SK-N-SH (cell line): ENCODE results near the gene C1orf226. TPM values are rescaled to one million over a fixed set of nuclear protein-coding genes. Genes with fewer than 3 reads are reported as not detected.

Source experiments
- CTCF ChIA-PET: fragments of 300-600, 350-600 bp; formaldehyde crosslinking; extraction: SDS; loops from one replicate; lab custom pipeline; 2021; lab: Yijun Ruan, JAX
- POLR2A ChIA-PET: fragments of 350-600 bp; sonication (Branson Sonifier 250); formaldehyde crosslinking; extraction: SDS; loops from one replicate; lab custom pipeline; 2020; ENCODE audit warnings: antibody characterized with exemption, inconsistent platforms; lab: Yijun Ruan, JAX
- DNase-seq: peaks from one replicate; pipeline ENCODE4 v3.0.0; 2012
- H2AFZ ChIP-seq: fragments of 200-600 bp; sonication (generic); 2 replicates; pipeline ENCODE4 v1.8.1; 2016; ENCODE audit warnings: antibody characterized with exemption, mild to moderate bottlenecking, low read depth
- H3F3A ChIP-seq: fragments of 200-600 bp; sonication (generic); replicated peaks from 2 replicates; pipeline ENCODE3; 2016; ENCODE audit warnings: antibody characterized with exemption, mild to moderate bottlenecking; ENCODE audit not compliant: insufficient read depth
- H3K27ac ChIP-seq, 2 experiments: fragments of 200-500 bp in 1 of 2; fragments of 200-600 bp in 1 of 2; sonication (Bioruptor generic) in 1 of 2; sonication (generic), shearing (Covaris generic) in 1 of 2; 2 replicates each; pipeline versions ENCODE4 v1.5.1 to v1.6.1; 2014 to 2016; ENCODE audit warnings: low read depth in 2 of 2, inconsistent platforms in 1 of 2, low read length in 1 of 2, mild to moderate bottlenecking in 1 of 2, mixed read lengths in 1 of 2
- H3K27me3 ChIP-seq: fragments of 200-600 bp; sonication (generic), shearing (Covaris generic); 2 replicates; pipeline ENCODE4 v1.6.1; 2016; ENCODE audit warnings: mixed run types; ENCODE audit not compliant: insufficient read depth
- H3K36me3 ChIP-seq, 2 experiments: fragments of 200-500 bp in 1 of 2; fragments of 200-600 bp in 1 of 2; sonication (Bioruptor generic) in 1 of 2; sonication (generic) in 1 of 2; replicated peaks in 1 of 2; 2 replicates each; pipeline versions ENCODE3 to v1.5.1; 2014 to 2016; ENCODE audit warnings: low read length in 1 of 2, mild to moderate bottlenecking in 1 of 2; ENCODE audit not compliant: insufficient read depth in 2 of 2, control insufficient read depth in 1 of 2
- H3K4me1 ChIP-seq, 2 experiments: fragments of 200-500 bp in 1 of 2; fragments of 200-600 bp in 1 of 2; sonication (Bioruptor generic) in 1 of 2; sonication (generic), shearing (Covaris generic) in 1 of 2; 2 replicates each; pipeline versions ENCODE4 v1.5.1 to v1.6.1; 2014 to 2016; ENCODE audit warnings: low read depth in 1 of 2, low read length in 1 of 2, mixed run types in 1 of 2; ENCODE audit not compliant: insufficient read depth in 2 of 2, control insufficient read depth in 1 of 2
- H3K4me2 ChIP-seq: fragments of 200-600 bp; sonication (generic), shearing (Covaris generic); 2 replicates; pipeline ENCODE4 v1.6.1; 2017; ENCODE audit warnings: mixed run types
- H3K4me3 ChIP-seq, 2 experiments: fragments of 200-500 bp in 1 of 2; fragments of 200-600 bp in 1 of 2; sonication (Bioruptor generic) in 1 of 2; sonication (generic), shearing (Covaris generic) in 1 of 2; 2 replicates each; pipeline versions ENCODE4 v1.5.1 to v1.8.1; 2014 to 2016; ENCODE audit warnings: low read depth in 2 of 2, inconsistent platforms in 1 of 2, low read length in 1 of 2, mild to moderate bottlenecking in 1 of 2, mixed read lengths in 1 of 2, moderate library complexity in 1 of 2
- H3K79me2 ChIP-seq: fragments of 200-600 bp; sonication (generic); 2 replicates; pipeline ENCODE4 v1.8.1; 2017; ENCODE audit warnings: mild to moderate bottlenecking; ENCODE audit not compliant: insufficient read depth
- H3K9ac ChIP-seq: fragments of 200-600 bp; sonication (generic); 2 replicates; pipeline ENCODE4 v1.6.1; 2017; ENCODE audit warnings: mixed run types
- H3K9me2 ChIP-seq: fragments of 200-600 bp; sonication (generic); 2 replicates; pipeline ENCODE4 v1.6.1; 2017; ENCODE audit warnings: mixed run types
- H3K9me3 ChIP-seq: fragments of 200-600 bp; sonication (generic); 2 replicates; pipeline ENCODE4 v1.6.1; 2017; ENCODE audit warnings: mixed run types, mild to moderate bottlenecking, moderate library complexity
- H4K20me1 ChIP-seq: fragments of 200-600 bp; sonication (generic); 2 replicates; pipeline ENCODE4 v1.6.1; 2017; ENCODE audit warnings: mild to moderate bottlenecking, mixed run types; ENCODE audit not compliant: insufficient read depth
- CTCF ChIP-seq: fragments of 200-600 bp; sonication (generic); IDR thresholded peaks from 2 replicates; pipeline ENCODE4 v1.6.1; 2017; ENCODE audit warnings: antibody characterized with exemption, mild to moderate bottlenecking, moderate library complexity
- ELF1 ChIP-seq: IDR thresholded peaks from 2 replicates; pipeline ENCODE4 v1.4.0; 2012
- EP300 ChIP-seq, 2 experiments: IDR thresholded peaks; 2 replicates each; pipeline versions ENCODE4 v1.4.0 to v1.6.1; 2012; ENCODE audit warnings: borderline replicate concordance in 1 of 2, low read depth in 1 of 2, low read length in 1 of 2
- FOSL2 ChIP-seq: IDR thresholded peaks from 2 replicates; pipeline ENCODE4 v1.4.0; 2012; ENCODE audit warnings: low read depth, mild to moderate bottlenecking, moderate library complexity, borderline replicate concordance
- FOXJ3 ChIP-seq: sonication (generic); formaldehyde crosslinking; IDR thresholded peaks from 2 replicates; pipeline ENCODE4 v1.5.1; 2020; ENCODE audit warnings: mild to moderate bottlenecking, missing genetic modification reagents
- FOXM1 ChIP-seq: IDR thresholded peaks from 2 replicates; pipeline ENCODE4 v1.4.0; 2012; ENCODE audit warnings: low read depth, mild to moderate bottlenecking
- GATA2 ChIP-seq: sonication (generic); formaldehyde crosslinking; IDR thresholded peaks from 2 replicates; pipeline ENCODE4 v1.5.0; 2020; ENCODE audit warnings: mild to moderate bottlenecking, missing genetic modification reagents
- MAX ChIP-seq: IDR thresholded peaks from 2 replicates; pipeline ENCODE4 v1.4.0; 2012; ENCODE audit warnings: low read depth
- MEF2A ChIP-seq: IDR thresholded peaks from 2 replicates; pipeline ENCODE4 v1.4.0; 2012; ENCODE audit warnings: low read depth, borderline replicate concordance
- NFIC ChIP-seq: IDR thresholded peaks from 2 replicates; pipeline ENCODE4 v1.4.0; 2012; ENCODE audit warnings: borderline replicate concordance
- NRF1 ChIP-seq: IDR thresholded peaks from 2 replicates; pipeline ENCODE4 v1.6.1; 2012; ENCODE audit warnings: low read depth, mild to moderate bottlenecking, low read length
- POLR2AphosphoS5 ChIP-seq: IDR thresholded peaks from 2 replicates; pipeline ENCODE4 v1.6.1; 2012; ENCODE audit warnings: low read depth, low read length
- RAD21 ChIP-seq: IDR thresholded peaks from 2 replicates; pipeline ENCODE4 v1.6.1; 2012; ENCODE audit warnings: mild to moderate bottlenecking, low read length
- REST ChIP-seq: IDR thresholded peaks from 2 replicates; pipeline ENCODE4 v1.6.1; 2012; ENCODE audit warnings: mild to moderate bottlenecking, low read depth, low read length, moderate library complexity
- RXRA ChIP-seq: IDR thresholded peaks from 2 replicates; pipeline ENCODE4 v1.4.0; 2012; ENCODE audit warnings: low read depth, mild to moderate bottlenecking, borderline replicate concordance
- SIN3A ChIP-seq: IDR thresholded peaks from 2 replicates; pipeline ENCODE4 v1.6.1; 2012; ENCODE audit warnings: low read depth, mild to moderate bottlenecking, low read length, moderate library complexity, borderline replicate concordance
- SMC3 ChIP-seq: IDR thresholded peaks from 2 replicates; pipeline ENCODE4 v1.6.1; 2012; ENCODE audit warnings: low read depth, low read length, improper control_type of control experiment
- TAF1 ChIP-seq: IDR thresholded peaks from 2 replicates; pipeline ENCODE4 v1.6.1; 2012; ENCODE audit warnings: low read depth, mild to moderate bottlenecking, low read length, moderate library complexity, borderline replicate concordance
- USF1 ChIP-seq: IDR thresholded peaks from 2 replicates; pipeline ENCODE4 v1.4.0; 2012; ENCODE audit warnings: low read depth, borderline replicate concordance
- USF2 ChIP-seq: fragments of 150-350 bp; IDR thresholded peaks from 2 replicates; pipeline ENCODE4 v1.6.1; 2017; ENCODE audit warnings: antibody characterized with exemption, low read length, low read depth, borderline replicate concordance
- WGBS: methylation state at CpG from one replicate; pipeline ENCODE4 v1.1.6; 2017; ENCODE audit warnings: low lambda C conversion rate; 5-methylcytosine and 5-hydroxymethylcytosine counted together
- polyA plus RNA-seq, 3 experiments: library from polyadenylated mRNA; depleted of rRNA; stranded (reverse); fragments of >200 nt; gene quantifications; 2 replicates each; pipeline ENCODE4 v1.2.3, GENCODE V29; 2012

Gene C1orf226
- polyA plus RNA-seq, 1 of the 3 experiments (the other 2 are of a cell fraction), result 0.03 TPM

- no peak for DNase-seq
- TF ChIP-seq CTCF (no peak), SMC3 (no peak), GATA2 (no peak), USF1 (no peak), TAF1 (no peak), POLR2AphosphoS5 (no peak), FOSL2 (no peak), MEF2A (no peak), NRF1 (no peak), ELF1 (no peak), REST (no peak), MAX (no peak), FOXJ3 (CRISPR knock-in tag) (no peak), EP300 (IDR thresholded peaks at IDR 0.05; ENCODE audit: borderline replicate concordance in 1 of 2, low read depth in 1 of 2, low read length in 1 of 2) (no peak), FOXM1 (no peak), SIN3A (no peak), USF2 (no peak), RXRA (no peak), NFIC (no peak), RAD21 (no peak)
- Histone ChIP-seq H3K9me2 (no peaks in the 10 kb centered on the region), H2AFZ (no peak overlapping the region), H4K20me1 (no peaks in the 10 kb centered on the region), H3K27ac (no peak overlapping the region), H3K4me1 (no peaks in the 10 kb centered on the region), H3K9ac (no peak overlapping the region), H3K79me2 (no peaks in the 10 kb centered on the region), H3K36me3 (no peaks in the 10 kb centered on the region), H3K4me2 (no peak overlapping the region), H3K9me3 (no peaks in the 10 kb centered on the region), H3K27me3 (no peaks in the 10 kb centered on the region), H3K4me3 (no peak overlapping the region), H3F3A (no peaks in the 10 kb centered on the region)
- ChIA-PET CTCF (interaction anchor here (0.7 to 1.1 kb wide), 3 partner anchors 13 to 304 kb away, joined by 3 to 5 read pairs (median 3); no protein-coding TSS in a partner anchor), POLR2A (no interaction called here)
- 56% methylated on average over 10 of the region's 10 CpGs for WGBS
Measured at GRCh38 chr1:162359523-162360236, 21.8 kb upstream of the C1orf226 start.
